ENCODE results near the gene PVALEF. TPM values are rescaled to one million over a fixed set of nuclear protein-coding genes. Genes with fewer than 3 reads are reported as not detected.

Gene PVALEF
- total and polyA plus RNA-seq, 2 of the 13 experiments (the other 11 are each of a cell fraction or from before 2014, with no cell fraction given), result 0.18 TPM

DNA sequence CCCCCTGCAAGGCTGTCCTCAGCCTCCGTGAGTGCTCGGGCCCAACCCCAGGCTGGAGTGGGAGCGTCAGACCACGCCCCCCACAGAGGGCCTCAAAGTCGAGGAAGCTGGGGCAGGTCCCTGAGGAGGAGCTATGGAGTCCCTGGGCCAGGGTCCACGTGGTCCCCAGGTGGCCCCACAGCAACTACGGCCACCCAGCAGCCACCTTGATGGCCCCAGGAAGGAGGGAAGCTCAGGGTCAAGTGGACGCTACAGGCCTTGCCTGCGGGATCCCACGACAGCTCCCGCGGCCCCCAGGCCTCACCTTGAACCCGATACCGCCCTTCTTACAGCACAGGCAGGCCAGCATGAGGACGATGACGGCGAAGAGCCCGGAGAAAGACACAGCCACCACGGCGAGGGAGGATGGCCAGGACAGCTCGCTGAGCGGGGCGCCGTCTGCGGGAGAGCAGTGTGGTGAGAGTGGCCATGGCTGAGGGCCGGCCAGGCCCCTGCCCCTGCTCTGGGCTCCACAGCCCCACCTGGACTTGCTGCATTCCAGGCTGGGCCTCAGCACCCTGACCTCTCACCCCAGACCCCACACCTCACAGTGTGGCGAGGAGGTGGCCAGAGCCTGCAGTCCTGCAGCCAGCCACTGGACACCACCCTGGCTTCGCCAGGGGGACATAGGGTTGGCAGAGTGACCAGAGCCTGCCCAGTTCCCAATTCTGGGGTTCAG is 31.1 kb upstream of the PVALEF start (continued):
- no peak for TF ChIP-seq LCORL (IDR thresholded peaks at IDR 0.05)
- TF ChIP-seq LCORL (CRISPR knock-in tag; IDR thresholded peaks at IDR 0.05), result peak; percentile 41; the same call in 1 of the 2 replicates
- TF ChIP-seq ZNF124 (CRISPR knock-in tag; IDR thresholded peaks at IDR 0.05), result no peak
- peak; percentile 41; the same call in 1 of the 2 replicates for TF ChIP-seq HIVEP1 (CRISPR knock-in tag; IDR thresholded peaks at IDR 0.05)
- no peak for TF ChIP-seq NFATC3 (CRISPR knock-in tag; IDR thresholded peaks at IDR 0.05)
- peak; percentile 58; the same call in 1 of the 2 replicates for TF ChIP-seq NRL (CRISPR knock-in tag; IDR thresholded peaks at IDR 0.05; ENCODE audit: borderline replicate concordance)
- TF ChIP-seq, protein P1, sequence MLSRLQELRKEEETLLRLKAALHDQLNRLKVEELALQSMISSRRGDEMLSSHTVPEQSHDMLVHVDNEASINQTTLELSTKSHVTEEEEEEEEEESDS (CRISPR knock-in tag; IDR thresholded peaks at IDR 0.05; ENCODE audit: borderline replicate concordance), result no peak
- TF ChIP-seq ZNF34 (CRISPR knock-in tag; IDR thresholded peaks at IDR 0.05; ENCODE audit: borderline replicate concordance), result no peak
- TF ChIP-seq HES4 (CRISPR knock-in tag; IDR thresholded peaks at IDR 0.05; ENCODE audit: borderline replicate concordance), result peak; percentile 39; the same call in 1 of the 2 replicates
- 0 out of 2 replicates have a peak, but pooled peaks have one; percentile 18 for TF ChIP-seq CBFB (CRISPR knock-in tag; IDR thresholded peaks at IDR 0.05)
- TF ChIP-seq FOXA3 (CRISPR knock-in tag; IDR thresholded peaks at IDR 0.05), result no peak
- TF ChIP-seq SIX1 (CRISPR knock-in tag; IDR thresholded peaks at IDR 0.05; ENCODE audit: borderline replicate concordance), result no peak
- no peak for TF ChIP-seq PHF21A (CRISPR knock-in tag; IDR thresholded peaks at IDR 0.05)
- TF ChIP-seq ZNF230 (CRISPR knock-in tag; IDR thresholded peaks at IDR 0.05), result no peak
- no peak for TF ChIP-seq JUNB (CRISPR knock-in tag; IDR thresholded peaks at IDR 0.05; ENCODE audit: borderline replicate concordance)
- 0 out of 2 replicates have a peak, but pooled peaks have one; percentile 24 for TF ChIP-seq ZNF761 (CRISPR knock-in tag; conservative IDR thresholded peaks at IDR 0.05)
- TF ChIP-seq, protein P2, sequence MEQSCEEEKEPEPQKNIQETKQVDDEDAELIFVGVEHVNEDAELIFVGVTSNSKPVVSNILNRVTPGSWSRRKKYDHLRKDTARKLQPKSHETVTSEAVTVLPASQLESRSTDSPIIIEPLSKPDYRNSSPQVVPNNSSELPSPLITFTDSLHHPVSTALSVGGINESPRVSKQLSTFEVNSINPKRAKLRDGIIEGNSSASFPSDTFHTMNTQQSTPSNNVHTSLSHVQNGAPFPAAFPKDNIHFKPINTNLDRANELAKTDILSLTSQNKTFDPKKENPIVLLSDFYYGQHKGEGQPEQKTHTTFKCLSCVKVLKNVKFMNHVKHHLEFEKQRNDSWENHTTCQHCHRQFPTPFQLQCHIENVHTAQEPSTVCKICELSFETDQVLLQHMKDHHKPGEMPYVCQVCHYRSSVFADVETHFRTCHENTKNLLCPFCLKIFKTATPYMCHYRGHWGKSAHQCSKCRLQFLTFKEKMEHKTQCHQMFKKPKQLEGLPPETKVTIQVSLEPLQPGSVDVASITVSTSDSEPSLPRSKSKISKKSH (CRISPR knock-in tag; IDR thresholded peaks at IDR 0.05; ENCODE audit: borderline replicate concordance), result peak; percentile 52; the same call in 1 of the 2 replicates
- no peak for TF ChIP-seq IRF2 (CRISPR knock-in tag; IDR thresholded peaks at IDR 0.05)
- no peak for TF ChIP-seq ZC3H13 (CRISPR knock-in tag; IDR thresholded peaks at IDR 0.05)
- TF ChIP-seq, protein P3, sequence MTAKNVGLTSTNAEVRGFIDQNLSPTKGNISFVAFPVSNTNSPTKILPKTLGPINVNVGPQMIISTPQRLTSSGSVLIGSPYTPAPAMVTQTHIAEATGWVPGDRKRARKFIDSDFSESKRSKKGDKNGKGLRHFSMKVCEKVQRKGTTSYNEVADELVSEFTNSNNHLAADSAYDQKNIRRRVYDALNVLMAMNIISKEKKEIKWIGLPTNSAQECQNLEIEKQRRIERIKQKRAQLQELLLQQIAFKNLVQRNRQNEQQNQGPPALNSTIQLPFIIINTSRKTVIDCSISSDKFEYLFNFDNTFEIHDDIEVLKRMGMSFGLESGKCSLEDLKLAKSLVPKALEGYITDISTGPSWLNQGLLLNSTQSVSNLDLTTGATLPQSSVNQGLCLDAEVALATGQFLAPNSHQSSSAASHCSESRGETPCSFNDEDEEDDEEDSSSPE (CRISPR knock-in tag; IDR thresholded peaks at IDR 0.05), result peak; percentile 42; the same call in 1 of the 2 replicates
- TF ChIP-seq GABPB1 (CRISPR knock-in tag; IDR thresholded peaks at IDR 0.05), result peak; percentile 37; the same call in 1 of the 2 replicates
- 0 out of 2 replicates have a peak, but pooled peaks have one; percentile 24 for TF ChIP-seq ZFP41 (CRISPR knock-in tag; IDR thresholded peaks at IDR 0.05; ENCODE audit: borderline replicate concordance)
- TF ChIP-seq ZNF235 (CRISPR knock-in tag; IDR thresholded peaks at IDR 0.05; ENCODE audit: borderline replicate concordance), result 0 out of 2 replicates have a peak, but pooled peaks have one; percentile 37
- TF ChIP-seq TCF7 (IDR thresholded peaks at IDR 0.05; ENCODE audit: low read depth), result no peak
- TF ChIP-seq, protein P4, sequence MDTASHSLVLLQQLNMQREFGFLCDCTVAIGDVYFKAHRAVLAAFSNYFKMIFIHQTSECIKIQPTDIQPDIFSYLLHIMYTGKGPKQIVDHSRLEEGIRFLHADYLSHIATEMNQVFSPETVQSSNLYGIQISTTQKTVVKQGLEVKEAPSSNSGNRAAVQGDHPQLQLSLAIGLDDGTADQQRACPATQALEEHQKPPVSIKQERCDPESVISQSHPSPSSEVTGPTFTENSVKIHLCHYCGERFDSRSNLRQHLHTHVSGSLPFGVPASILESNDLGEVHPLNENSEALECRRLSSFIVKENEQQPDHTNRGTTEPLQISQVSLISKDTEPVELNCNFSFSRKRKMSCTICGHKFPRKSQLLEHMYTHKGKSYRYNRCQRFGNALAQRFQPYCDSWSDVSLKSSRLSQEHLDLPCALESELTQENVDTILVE (CRISPR knock-in tag; IDR thresholded peaks at IDR 0.05), result no peak
- peak; percentile 55; the same call in 1 of the 2 replicates for TF ChIP-seq ZNF296 (CRISPR knock-in tag; conservative IDR thresholded peaks at IDR 0.05)
- TF ChIP-seq, protein P5, sequence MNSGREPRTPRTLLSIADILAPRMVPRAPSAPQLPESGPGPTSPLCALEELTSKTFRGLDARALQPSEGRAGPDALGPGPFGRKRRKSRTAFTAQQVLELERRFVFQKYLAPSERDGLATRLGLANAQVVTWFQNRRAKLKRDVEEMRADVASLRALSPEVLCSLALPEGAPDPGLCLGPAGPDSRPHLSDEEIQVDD (CRISPR knock-in tag; IDR thresholded peaks at IDR 0.05; ENCODE audit: borderline replicate concordance), result no peak
